Amniotic stem cell (primary cell): Measurements from ENCODE around the gene LSMEM2.

ENCODE experiments used
- DNase-seq: peaks from one replicate; lab custom pipeline; 2025; lab: John Stamatoyannopoulos, UW

Gene LSMEM2

DNA sequence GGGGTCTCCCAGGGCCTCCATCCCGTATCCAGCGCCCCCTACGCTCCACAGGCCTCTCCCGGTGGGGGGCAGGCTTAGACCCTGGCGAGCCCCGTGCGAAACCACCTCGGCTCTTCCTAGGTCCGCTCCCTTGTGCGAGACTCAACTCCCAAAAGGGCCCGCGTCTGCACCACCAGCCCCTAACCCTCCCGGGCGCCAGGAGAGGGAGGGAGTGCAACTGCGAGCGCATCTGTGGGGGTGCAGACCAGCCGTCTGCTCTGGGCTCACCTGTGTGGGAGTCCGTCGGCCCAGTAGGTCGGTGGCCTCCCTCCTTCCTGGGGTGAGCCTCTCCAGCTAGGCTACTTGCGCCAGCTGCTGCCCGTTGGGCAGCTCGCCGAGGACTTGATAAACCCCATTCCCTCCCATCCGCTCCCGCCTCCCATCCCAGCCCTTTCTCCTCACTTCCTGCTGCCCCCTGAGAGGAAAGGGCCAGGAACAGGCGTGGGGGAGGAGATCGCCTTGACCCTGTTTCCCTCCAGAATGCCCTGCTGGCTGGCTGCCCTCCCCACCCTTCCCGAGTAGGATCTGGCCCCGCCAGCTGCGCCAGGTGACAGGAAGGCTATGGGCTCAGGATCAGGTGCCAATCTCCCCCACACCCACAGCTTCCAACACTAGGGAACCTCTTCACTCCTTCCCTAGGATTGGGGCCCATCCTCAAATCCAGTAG is 43.7 kb downstream of the LSMEM2 start, which contains the start of gene HYAL2:
Gene HYAL2, minus strand, starts transcription at position 360 of the 706 bp plus-strand sequence. CDS start 2,256 bp downstream, outside the sequence.
- DNase-seq, result no peak

GRCh38 chr3:50323092-50323600 is 44.3 kb downstream of the LSMEM2 start:
- no peak for DNase-seq

GRCh38 chr3:50323614-50324199 is 44.8 kb downstream of the LSMEM2 start:
- DNase-seq, result no peak

- peak; percentile 37 for DNase-seq
Measured at GRCh38 chr3:50324351-50325112, 45.6 kb downstream of the LSMEM2 start.

DNA sequence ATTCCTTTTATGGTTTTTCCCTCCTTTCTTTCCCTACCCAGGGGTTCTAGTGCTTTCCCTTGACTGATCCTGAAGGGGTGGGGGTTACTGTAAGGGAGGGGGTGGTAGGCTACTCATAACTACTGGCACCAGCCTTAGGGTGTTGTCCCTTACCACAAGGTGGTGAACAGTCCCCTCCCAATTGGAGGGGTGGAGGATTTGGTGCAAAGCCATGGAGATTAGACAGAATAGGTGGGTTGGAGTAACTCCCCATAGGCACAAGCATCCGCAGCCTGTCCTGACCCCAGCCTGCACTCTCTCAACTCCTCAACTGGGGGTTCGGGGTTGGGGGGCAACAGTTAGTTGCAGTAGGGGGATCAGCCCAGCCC is 46.2 kb downstream of the LSMEM2 start:
- no peak for DNase-seq

GRCh38 chr3:50325497-50326181 is 46.8 kb downstream of the LSMEM2 start:
- no peak for DNase-seq

GRCh38 chr3:50326182-50326541 is 47.3 kb downstream of the LSMEM2 start:
- no peak for DNase-seq

GRCh38 chr3:50327129-50327528 is 48.2 kb downstream of the LSMEM2 start:
- DNase-seq, result no peak

- DNase-seq, result peak; percentile 96
Measured at GRCh38 chr3:50327943-50328691, 49.2 kb downstream of the LSMEM2 start, which contains the start of gene TUSC2. Gene TUSC2 (minus strand): TSS chr3:50328223. CDS start chr3:50328099, 124 bp downstream.

GRCh38 chr3:50330330-50330729 is 51.4 kb downstream of the LSMEM2 start:
- DNase-seq, result no peak

DNA sequence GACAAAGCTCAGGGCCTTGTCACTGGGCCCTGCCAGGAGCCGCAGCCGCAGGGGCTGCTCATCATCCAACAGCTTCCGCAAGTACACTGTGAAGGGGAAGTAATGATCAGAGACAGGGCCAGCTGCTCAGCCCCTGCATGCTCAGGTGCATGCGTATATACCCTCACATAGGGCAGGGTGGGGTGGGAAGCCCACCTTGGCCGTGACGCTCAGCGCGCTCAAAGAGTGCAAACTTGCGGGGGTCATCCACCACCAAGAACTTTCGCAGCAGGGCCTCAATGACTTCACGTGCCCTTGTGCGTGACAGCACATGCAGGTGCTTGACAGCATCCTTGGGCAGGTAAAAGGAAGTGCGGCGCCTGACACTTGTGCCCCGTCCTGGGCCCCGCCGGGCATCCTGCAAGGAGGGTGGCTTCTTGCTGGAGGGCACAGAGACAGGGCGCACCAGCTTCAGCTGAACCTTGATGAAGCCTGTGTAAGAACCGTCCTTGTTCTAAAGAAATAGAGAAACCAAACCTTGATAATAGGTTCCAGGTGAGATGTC is 52.5 kb downstream of the LSMEM2 start:
- no peak for DNase-seq

- DNase-seq, result no peak
Measured at GRCh38 chr3:50333744-50334328, 54.9 kb downstream of the LSMEM2 start.

DNA sequence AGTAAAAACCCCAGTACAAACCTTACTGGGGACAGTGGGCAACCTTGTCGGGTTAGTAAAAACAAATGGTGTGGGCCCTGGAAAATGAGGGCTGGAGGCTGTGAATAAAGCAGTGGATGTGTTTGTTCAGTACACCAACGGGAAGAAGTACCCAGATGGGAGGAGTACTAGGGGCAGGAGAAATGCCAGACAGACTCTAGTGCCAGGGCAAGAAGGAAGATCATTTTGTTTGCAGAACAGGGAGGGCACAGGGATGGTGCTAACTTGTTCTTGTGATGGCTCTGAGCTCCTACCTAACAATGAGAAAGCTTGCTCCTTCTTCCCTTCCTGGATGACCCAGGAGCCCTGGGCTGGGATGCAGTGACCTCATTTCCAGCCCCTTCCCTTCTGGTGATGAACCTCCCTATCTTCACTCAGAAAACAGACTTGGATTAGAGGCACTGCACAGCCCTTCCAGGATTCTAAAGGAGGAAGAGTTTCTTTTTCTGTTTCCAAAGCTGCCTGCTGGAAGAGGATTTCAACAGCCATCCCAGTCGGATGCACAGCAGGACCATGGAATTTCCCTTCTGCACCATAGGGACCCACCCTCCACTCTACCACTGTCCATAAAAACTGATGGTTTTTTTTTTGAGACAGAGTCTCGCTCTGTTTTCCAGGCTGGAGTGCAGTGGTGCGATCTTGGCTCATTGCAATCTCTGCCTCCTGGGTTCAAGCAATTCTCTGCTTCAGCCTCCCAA is 55.6 kb downstream of the LSMEM2 start:
- DNase-seq, result no peak

DNA sequence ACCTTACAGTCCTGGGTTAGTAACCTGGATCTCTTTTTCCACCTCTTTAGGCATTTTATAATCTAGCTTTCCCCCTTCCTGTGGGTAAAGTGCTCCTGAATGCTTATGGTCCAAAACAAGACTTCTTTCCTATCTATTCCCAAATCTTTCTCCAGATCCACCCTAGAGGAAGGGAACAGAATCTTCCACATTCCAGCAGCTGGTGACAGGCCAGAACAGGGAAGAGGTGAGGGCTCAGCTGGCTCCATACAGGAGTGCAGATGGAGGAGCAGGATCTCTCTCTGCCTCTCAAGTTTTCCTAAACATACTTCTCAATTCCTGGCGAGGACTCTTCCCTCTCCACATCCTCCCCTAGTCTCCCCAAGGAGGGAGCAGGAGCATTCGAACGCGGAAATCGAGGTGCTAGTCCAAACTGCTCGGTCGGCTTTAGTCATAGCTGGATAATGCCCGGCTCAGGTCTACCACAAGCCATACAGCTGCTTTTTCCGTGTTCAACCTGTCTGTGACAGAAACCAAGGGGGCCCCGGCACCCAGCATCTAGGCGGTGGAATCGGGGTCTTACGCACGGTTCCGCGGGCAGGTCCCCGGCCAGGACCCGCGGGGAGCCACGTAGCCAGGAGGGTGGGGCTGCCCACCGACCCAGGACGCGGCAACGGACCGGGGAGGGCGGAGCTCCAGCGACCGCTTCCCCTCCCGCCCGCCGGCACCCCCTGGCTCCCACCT is 57.7 kb downstream of the LSMEM2 start:
- DNase-seq, result no peak

DNA sequence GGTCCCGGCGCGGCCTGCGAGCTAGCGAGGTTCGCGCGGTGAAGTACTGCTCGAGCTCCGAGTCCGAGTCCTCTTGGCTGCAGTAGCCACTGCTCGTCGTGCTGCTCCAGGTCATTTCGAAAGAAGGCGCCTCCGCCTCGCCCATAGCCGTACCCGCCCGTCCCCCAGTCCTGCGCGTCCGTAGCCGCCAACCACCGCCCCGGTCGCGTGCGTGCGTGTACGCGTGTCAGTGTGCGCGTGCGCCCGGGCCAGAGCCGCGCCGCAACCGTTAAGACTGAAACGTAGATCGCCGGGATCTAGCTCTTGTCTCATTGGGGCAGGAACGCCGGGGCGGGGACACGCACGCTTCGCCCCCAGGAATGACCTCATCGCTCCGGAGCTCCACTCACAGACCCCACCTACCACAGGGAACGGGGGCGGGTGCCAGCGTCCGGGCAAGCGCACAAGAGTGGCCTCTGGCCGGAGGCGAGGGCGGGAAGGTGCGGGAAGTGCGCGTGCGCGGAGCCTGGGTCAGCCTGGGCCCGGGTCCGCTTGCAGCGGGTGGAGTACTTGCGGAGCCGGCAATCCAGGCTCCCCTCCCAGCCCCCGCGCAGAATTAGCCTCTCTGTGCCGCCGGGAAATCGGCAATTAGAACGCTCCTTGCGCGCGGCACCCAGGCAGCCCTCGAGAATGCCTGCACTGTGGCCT is 58.4 kb downstream of the LSMEM2 start:
- peak; percentile 98 for DNase-seq
